H9 (cell line): Measurements from ENCODE around the gene SDF2L1. TPM values are rescaled to one million over a fixed set of nuclear protein-coding genes. Genes with fewer than 3 reads are reported as not detected.
A peak's percentile ranks its signal among the peaks of the same experiment; 100 is the strongest.

ENCODE experiments used
- DNase-seq: peaks from one replicate; pipeline ENCODE4 v3.0.0-alpha.2; 2017
- H2AFZ ChIP-seq: one replicate; pipeline ENCODE4 v1.6.1; 2013; ENCODE audit warnings: mild to moderate bottlenecking, low read length, control low read depth, moderate library complexity
- H2AK5ac ChIP-seq: 2 replicates; pipeline ENCODE4 v1.6.1; 2013; ENCODE audit warnings: low read length, control low read depth, mixed read lengths; ENCODE audit not compliant: insufficient read length
- H2BK120ac ChIP-seq: one replicate; pipeline ENCODE4 v1.6.1; 2013; ENCODE audit warnings: low read depth, mild to moderate bottlenecking, low read length, control low read depth, inconsistent platforms; ENCODE audit not compliant: poor library complexity, severe bottlenecking
- H2BK12ac ChIP-seq: 2 replicates; pipeline ENCODE4 v1.6.1; 2013; ENCODE audit warnings: low read length, control low read depth, mixed read lengths, low read depth; ENCODE audit not compliant: insufficient read length
- H2BK15ac ChIP-seq: 2 replicates; pipeline ENCODE4 v1.6.1; 2013; ENCODE audit warnings: low read depth, low read length, control low read depth
- H2BK20ac ChIP-seq: one replicate; pipeline ENCODE4 v1.6.1; 2013; ENCODE audit warnings: low read depth, mild to moderate bottlenecking, low read length, control low read depth, inconsistent platforms; ENCODE audit not compliant: poor library complexity, severe bottlenecking
- H2BK5ac ChIP-seq: 2 replicates; pipeline ENCODE4 v1.6.1; 2013; ENCODE audit warnings: low read length, control low read depth, mixed read lengths; ENCODE audit not compliant: insufficient read length
- H3K14ac ChIP-seq: 2 replicates; pipeline ENCODE4 v1.6.1; 2013; ENCODE audit warnings: low read length, control low read depth; ENCODE audit not compliant: insufficient read depth
- H3K18ac ChIP-seq: 2 replicates; pipeline ENCODE4 v1.6.1; 2013; ENCODE audit warnings: low read depth, mild to moderate bottlenecking, mixed read lengths, low read length, control low read depth; ENCODE audit not compliant: insufficient read length
- H3K23ac ChIP-seq: 2 replicates; pipeline ENCODE4 v1.6.1; 2013; ENCODE audit warnings: low read length, control low read depth, mixed read lengths, low read depth; ENCODE audit not compliant: insufficient read length
- H3K23me2 ChIP-seq: 2 replicates; pipeline ENCODE4 v1.6.1; 2013; ENCODE audit warnings: low read depth, mild to moderate bottlenecking, mixed read lengths, low read length, control low read depth; ENCODE audit not compliant: insufficient read length, poor library complexity, severe bottlenecking
- H3K27ac ChIP-seq: 2 replicates; pipeline ENCODE4 v1.5.1; 2013; ENCODE audit warnings: low read length, control low read depth, mixed read lengths, low read depth; ENCODE audit not compliant: insufficient read length
- H3K27me3 ChIP-seq: 2 replicates; pipeline ENCODE4 v1.6.1; 2013; ENCODE audit warnings: low read length, control low read depth, inconsistent platforms; ENCODE audit not compliant: insufficient read depth
- H3K4ac ChIP-seq: 2 replicates; pipeline ENCODE4 v1.6.1; 2013; ENCODE audit warnings: low read depth, mild to moderate bottlenecking, control low read depth, inconsistent platforms, low read length, moderate library complexity
- H3K4me1 ChIP-seq: 2 replicates; pipeline ENCODE4 v1.6.1; 2013; ENCODE audit warnings: low read length, control low read depth, inconsistent platforms; ENCODE audit not compliant: insufficient read depth
- H3K4me2 ChIP-seq: 2 replicates; pipeline ENCODE4 v1.6.1; 2013; ENCODE audit warnings: low read length, control low read depth, mixed read lengths; ENCODE audit not compliant: insufficient read length, insufficient read depth
- H3K56ac ChIP-seq: 2 replicates; pipeline ENCODE4 v1.6.1; 2013; ENCODE audit warnings: low read depth, mild to moderate bottlenecking, mixed read lengths, low read length, control low read depth; ENCODE audit not compliant: insufficient read length
- H3K79me1 ChIP-seq: 2 replicates; pipeline ENCODE4 v1.6.1; 2013; ENCODE audit warnings: low read depth, mild to moderate bottlenecking, moderate library complexity, low read length, control low read depth, inconsistent platforms; ENCODE audit not compliant: insufficient read depth, poor library complexity, severe bottlenecking
- H3K79me2 ChIP-seq: 2 replicates; pipeline ENCODE4 v1.6.1; 2013; ENCODE audit warnings: low read length, control low read depth, inconsistent platforms; ENCODE audit not compliant: insufficient read depth
- H3K9ac ChIP-seq: 2 replicates; pipeline ENCODE4 v1.6.1; 2013; ENCODE audit warnings: low read length, control low read depth, mixed read lengths; ENCODE audit not compliant: insufficient read length; ENCODE audit errors: extremely low read depth
- H3K9me3 ChIP-seq: one replicate; pipeline ENCODE4 v1.6.1; 2013; ENCODE audit warnings: low read depth, low read length, inconsistent platforms; ENCODE audit not compliant: control insufficient read depth
- H3T11ph ChIP-seq: one replicate; pipeline ENCODE4 v1.6.1; 2013; ENCODE audit warnings: mild to moderate bottlenecking, low read length, control low read depth, inconsistent platforms
- H4K20me1 ChIP-seq: one replicate; pipeline ENCODE4 v1.6.1; 2013; ENCODE audit not compliant: control insufficient read depth, insufficient read length, insufficient read depth
- H4K5ac ChIP-seq: 2 replicates; pipeline ENCODE4 v1.6.1; 2013; ENCODE audit warnings: low read depth, mild to moderate bottlenecking, mixed read lengths, low read length, control low read depth; ENCODE audit not compliant: insufficient read length
- H4K8ac ChIP-seq: replicated peaks from 2 replicates; pipeline ENCODE4 v1.6.1; 2013; ENCODE audit warnings: low read length, control low read depth, mixed read lengths, low read depth; ENCODE audit not compliant: insufficient read length
- H4K91ac ChIP-seq: 2 replicates; pipeline ENCODE4 v1.6.1; 2013; ENCODE audit warnings: low read depth, mild to moderate bottlenecking, moderate library complexity, mixed read lengths, low read length, control low read depth; ENCODE audit not compliant: insufficient read length
- H3K27ac Mint-ChIP-seq, 3 experiments: 2 replicates in 2 of 3; 3 replicates in 1 of 3; pipeline ENCODE4 v1.8.0; 2020 to 2021; ENCODE audit warnings: mixed read lengths in 3 of 3, mild to moderate bottlenecking in 1 of 3, moderate library complexity in 1 of 3
- H3K27me3 Mint-ChIP-seq: 2 replicates; pipeline ENCODE4 v1.8.0; 2021; ENCODE audit warnings: low read depth, mild to moderate bottlenecking, moderate library complexity, mixed read lengths
- H3K36me3 Mint-ChIP-seq, 3 experiments: 2 replicates in 2 of 3; 3 replicates in 1 of 3; pipeline ENCODE4 v1.8.0; 2020 to 2021; ENCODE audit warnings: low read depth in 3 of 3, mixed read lengths in 3 of 3; ENCODE audit not compliant: insufficient read depth in 1 of 3
- H3K4me1 Mint-ChIP-seq, 2 experiments: 2 replicates each; pipeline ENCODE4 v1.8.0; 2020; ENCODE audit warnings: mixed read lengths in 2 of 2
- H3K4me3 Mint-ChIP-seq, 2 experiments: 2 replicates in 1 of 2; 3 replicates in 1 of 2; pipeline ENCODE4 v1.8.0; 2020 to 2021; ENCODE audit warnings: mild to moderate bottlenecking in 2 of 2, mixed read lengths in 2 of 2, moderate library complexity in 1 of 2
- H3K9me3 Mint-ChIP-seq, 2 experiments: 2 replicates in 1 of 2; 3 replicates in 1 of 2; pipeline ENCODE4 v1.8.0; 2020; ENCODE audit warnings: mild to moderate bottlenecking in 2 of 2, mixed read lengths in 2 of 2, moderate library complexity in 1 of 2
- WGBS: extraction: QIAGEN DNeasy Blood & Tissue Kit; methylation state at CpG from one replicate; pipeline ENCODE4 v1.1.7; 2013; ENCODE audit warnings: missing lambda C conversion rate, low lambda C conversion rate, mixed read lengths; ENCODE audit not compliant: insufficient read length; ENCODE audit errors: extremely low coverage; 5-methylcytosine and 5-hydroxymethylcytosine counted together
- total RNA-seq: library from RNA; stranded (reverse); gene quantifications from 2 replicates; pipeline ENCODE4 v1.2.1, GENCODE V29; 2021
- TF ChIP-seq, protein P1 (sequence below): fragments of 200-600 bp; sonication (generic); conservative IDR thresholded peaks from 3 replicates; pipeline ENCODE4 v1.8.0; 2021; ENCODE audit warnings: antibody characterized with exemption, mild to moderate bottlenecking

SDF2L1 gene
- total RNA-seq, 1 experiment from 2014 or later, result 36.0 TPM

DNA sequence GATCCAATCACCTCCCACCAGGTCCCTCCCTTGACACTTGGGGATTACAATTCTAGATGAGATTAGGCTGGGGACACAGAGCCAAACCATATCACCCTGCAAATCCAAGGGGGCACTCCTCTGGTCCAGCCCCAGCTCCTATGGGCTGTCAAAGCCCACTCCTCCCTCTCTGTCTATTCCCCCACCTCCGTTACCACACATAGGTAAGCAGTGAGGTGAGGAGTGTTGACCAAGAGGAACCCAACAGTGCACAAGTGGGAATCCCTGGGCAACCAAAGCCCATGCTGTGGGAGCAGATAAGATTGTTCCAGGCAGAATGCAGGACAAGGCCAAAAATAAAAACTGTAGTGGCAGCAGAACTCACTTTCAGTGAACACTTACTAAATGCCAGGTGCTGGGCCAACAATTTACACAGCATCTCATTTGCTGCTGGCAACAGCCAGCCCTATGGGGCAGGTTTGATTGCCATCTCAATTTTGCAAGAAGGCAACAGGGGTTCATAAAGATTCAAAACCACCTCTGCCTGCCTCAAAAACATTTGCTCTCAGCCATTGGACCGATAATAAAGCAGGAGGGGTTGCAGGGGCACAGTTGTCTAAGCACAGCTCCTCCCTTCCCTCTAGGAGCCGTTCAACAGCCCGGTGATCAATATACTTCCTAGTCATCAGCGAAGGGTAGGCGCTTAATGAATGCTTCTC is 8.9 kb downstream of the SDF2L1 start:
- Histone ChIP-seq H3K23ac (no peak overlapping the region), H3K79me1 (no peaks in the 10 kb centered on the region), H3K4me2 (peak overlapping the region; percentile 86), H2BK120ac (no peak overlapping the region), H3K14ac (no peak overlapping the region), H3K79me2 (no peaks in the 10 kb centered on the region), H4K91ac (no peak overlapping the region), H3K9ac (peak overlapping the region; percentile 61), H3T11ph (no peak overlapping the region), H3K4ac (no peak overlapping the region), H3K18ac (peak overlapping the region; percentile 53), H3K56ac (no peak overlapping the region), H3K23me2 (peaks cover 18% of the 10 kb centered on the region), H2AFZ (peak overlapping the region; percentile 59), H2BK20ac (no peak overlapping the region), H3K9me3 (no peaks in the 10 kb centered on the region), H3K4me1 (no peaks in the 10 kb centered on the region), H3K27ac (no peak overlapping the region), H4K5ac (no peak overlapping the region), H2AK5ac (no peak overlapping the region), H2BK5ac (no peak overlapping the region), H3K27me3 (no peaks in the 10 kb centered on the region), H2BK15ac (no peak overlapping the region), H4K20me1 (no peaks in the 10 kb centered on the region), H4K8ac (no peak overlapping the region), H2BK12ac (no peak overlapping the region)
- no CpG with 5 or more reads among the region's 6 CpGs for WGBS
- TF ChIP-seq, protein P1, sequence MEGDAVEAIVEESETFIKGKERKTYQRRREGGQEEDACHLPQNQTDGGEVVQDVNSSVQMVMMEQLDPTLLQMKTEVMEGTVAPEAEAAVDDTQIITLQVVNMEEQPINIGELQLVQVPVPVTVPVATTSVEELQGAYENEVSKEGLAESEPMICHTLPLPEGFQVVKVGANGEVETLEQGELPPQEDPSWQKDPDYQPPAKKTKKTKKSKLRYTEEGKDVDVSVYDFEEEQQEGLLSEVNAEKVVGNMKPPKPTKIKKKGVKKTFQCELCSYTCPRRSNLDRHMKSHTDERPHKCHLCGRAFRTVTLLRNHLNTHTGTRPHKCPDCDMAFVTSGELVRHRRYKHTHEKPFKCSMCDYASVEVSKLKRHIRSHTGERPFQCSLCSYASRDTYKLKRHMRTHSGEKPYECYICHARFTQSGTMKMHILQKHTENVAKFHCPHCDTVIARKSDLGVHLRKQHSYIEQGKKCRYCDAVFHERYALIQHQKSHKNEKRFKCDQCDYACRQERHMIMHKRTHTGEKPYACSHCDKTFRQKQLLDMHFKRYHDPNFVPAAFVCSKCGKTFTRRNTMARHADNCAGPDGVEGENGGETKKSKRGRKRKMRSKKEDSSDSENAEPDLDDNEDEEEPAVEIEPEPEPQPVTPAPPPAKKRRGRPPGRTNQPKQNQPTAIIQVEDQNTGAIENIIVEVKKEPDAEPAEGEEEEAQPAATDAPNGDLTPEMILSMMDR, result no peak
- H3K36me3 Mint-ChIP-seq, result peaks cover 13 to 33% (median 16%) of the 10 kb centered on the region in 3 experiments; a peak in 6 of 7 replicates
- peak overlapping the region; percentile 84 to 92 for H3K4me3 Mint-ChIP-seq
- peak overlapping the region; percentile 47 to 96 (median 96); a peak in 4 of 7 replicates for H3K27ac Mint-ChIP-seq
- no peak for DNase-seq
- H3K27me3 Mint-ChIP-seq, result no peaks in the 10 kb centered on the region
- H3K4me1 Mint-ChIP-seq, result peaks cover 17 to 24% of the 10 kb centered on the region in 2 experiments
- no peaks in the 10 kb centered on the region for H3K9me3 Mint-ChIP-seq
